H1 (cell line): ENCODE results near the gene GJC2. TPM values are rescaled to one million over a fixed set of nuclear protein-coding genes. Genes with fewer than 3 reads are reported as not detected.

Source experiments
- CTCF ChIA-PET: fragments of 300-600 bp; sonication (Branson Sonifier 250); formaldehyde crosslinking; loops from one replicate; lab custom pipeline; 2021; ENCODE audit not compliant: partially characterized antibody; lab: Charles Lee
- POLR2A ChIA-PET: fragments of 300-600 bp; sonication (Branson Sonifier 250); formaldehyde crosslinking; loops from one replicate; lab custom pipeline; 2021; ENCODE audit warnings: inconsistent platforms; ENCODE audit not compliant: partially characterized antibody; lab: Charles Lee
- DNase-seq, 2 experiments: peaks; one replicate each; pipeline versions ENCODE4 v3.0.0 to v3.0.0-alpha.2; 2010 to 2022; ENCODE audit warnings: low spot score in 2 of 2, low read depth in 1 of 2, mixed read lengths in 1 of 2
- FAIRE-seq: peaks from 2 replicates; lab custom pipeline; 2011; peaks lifted over from hg19 to GRCh38; lab: Jason Lieb, UNC
- H2AFZ ChIP-seq: 2 replicates; pipeline ENCODE4 v1.8.1; 2012; ENCODE audit warnings: low read length, inconsistent platforms
- H2AK5ac ChIP-seq: 2 replicates; pipeline ENCODE4 v1.6.1; 2013; ENCODE audit warnings: low read depth, low read length
- H2BK120ac ChIP-seq: replicated peaks from 2 replicates; pipeline ENCODE3; 2013; ENCODE audit warnings: low read depth, low read length, inconsistent platforms
- H2BK12ac ChIP-seq: 2 replicates; pipeline ENCODE4 v1.6.1; 2013; ENCODE audit warnings: low read depth, low read length
- H2BK15ac ChIP-seq: 2 replicates; pipeline ENCODE4 v1.6.1; 2013; ENCODE audit warnings: low read length
- H2BK20ac ChIP-seq: 2 replicates; pipeline ENCODE4 v1.6.1; 2013; ENCODE audit warnings: low read length
- H2BK5ac ChIP-seq: 2 replicates; pipeline ENCODE4 v1.6.1; 2013; ENCODE audit warnings: low read depth, low read length
- H3K14ac ChIP-seq: 2 replicates; pipeline ENCODE4 v1.6.1; 2013; ENCODE audit warnings: inconsistent platforms; ENCODE audit not compliant: insufficient read length
- H3K18ac ChIP-seq: 2 replicates; pipeline ENCODE4 v1.6.1; 2013; ENCODE audit warnings: low read length; ENCODE audit errors: extremely low read depth
- H3K23ac ChIP-seq: 2 replicates; pipeline ENCODE4 v1.6.1; 2013; ENCODE audit warnings: inconsistent platforms; ENCODE audit not compliant: insufficient read length
- H3K23me2 ChIP-seq: 2 replicates; pipeline ENCODE4 v1.6.1; 2013; ENCODE audit warnings: low read depth, low read length
- H3K27ac ChIP-seq: 2 replicates; pipeline ENCODE4 v1.6.1; 2011; ENCODE audit warnings: low read depth, low read length, inconsistent platforms
- H3K27me3 ChIP-seq, 4 experiments: replicated peaks in 1 of 4; 1 replicate in 1 of 4; 2 replicates in 3 of 4; pipeline versions ENCODE4 v1.6.1 to v1.8.1; 2011 to 2013; ENCODE audit warnings: low read length in 3 of 4, mild to moderate bottlenecking in 3 of 4, inconsistent platforms in 2 of 4, mixed read lengths in 2 of 4, moderate library complexity in 1 of 4; ENCODE audit not compliant: control insufficient read depth in 3 of 4, insufficient read depth in 3 of 4; ENCODE audit errors: extremely low read depth in 1 of 4
- H3K36me3 ChIP-seq, 4 experiments: 2 replicates each; pipeline versions ENCODE4 v1.6.1 to v1.8.1; 2011 to 2013; ENCODE audit warnings: mild to moderate bottlenecking in 4 of 4, low read length in 3 of 4, moderate library complexity in 2 of 4, control low read depth in 1 of 4, inconsistent platforms in 1 of 4; ENCODE audit not compliant: insufficient read depth in 4 of 4, control insufficient read depth in 2 of 4
- H3K4ac ChIP-seq: replicated peaks from 2 replicates; pipeline ENCODE3; 2013; ENCODE audit warnings: low read length, low read depth, mixed read lengths, inconsistent platforms; ENCODE audit not compliant: insufficient read length
- H3K4me1 ChIP-seq, 4 experiments: replicated peaks in 1 of 4; 1 replicate in 1 of 4; 2 replicates in 3 of 4; pipeline versions ENCODE4 v1.6.1 to v1.8.1; 2011 to 2013; ENCODE audit warnings: low read length in 3 of 4, inconsistent platforms in 2 of 4, mixed read lengths in 1 of 4; ENCODE audit not compliant: insufficient read depth in 4 of 4, control insufficient read depth in 3 of 4
- H3K4me2 ChIP-seq, 2 experiments: 2 replicates each; pipeline versions ENCODE4 v1.6.1 to v1.8.1; 2011 to 2013; ENCODE audit warnings: low read depth in 2 of 2, low read length in 2 of 2, control low read depth in 1 of 2, inconsistent platforms in 1 of 2, mild to moderate bottlenecking in 1 of 2; ENCODE audit not compliant: insufficient read depth in 1 of 2
- H3K4me3 ChIP-seq, 4 experiments: fragments of 200-600, 300-600 bp in 1 of 4; sonication (generic), shearing (Covaris generic), sonication (Bioruptor Twin) in 1 of 4; 2 replicates each; pipeline versions ENCODE4 v1.5.1 to v1.8.1; 2011 to 2016; ENCODE audit warnings: low read length in 4 of 4, low read depth in 3 of 4, control low read depth in 2 of 4, inconsistent platforms in 2 of 4, mild to moderate bottlenecking in 2 of 4, mixed read lengths in 1 of 4, moderate library complexity in 1 of 4; ENCODE audit not compliant: insufficient read depth in 2 of 4; ENCODE audit errors: extremely low read depth in 1 of 4
- H3K56ac ChIP-seq: replicated peaks from 2 replicates; pipeline ENCODE3; 2013; ENCODE audit warnings: low read depth, mild to moderate bottlenecking, mixed read lengths, low read length, inconsistent platforms; ENCODE audit not compliant: insufficient read length
- H3K79me1 ChIP-seq: 2 replicates; pipeline ENCODE4 v1.6.1; 2013; ENCODE audit warnings: low read depth, low read length, control low read depth
- H3K79me2 ChIP-seq, 2 experiments: 2 replicates each; pipeline versions ENCODE4 v1.6.1 to v1.8.1; 2012 to 2013; ENCODE audit warnings: low read length in 2 of 2, mild to moderate bottlenecking in 2 of 2, inconsistent platforms in 1 of 2; ENCODE audit not compliant: insufficient read depth in 2 of 2, control insufficient read depth in 1 of 2
- H3K9ac ChIP-seq, 4 experiments: replicated peaks in 1 of 4; 1 replicate in 1 of 4; 2 replicates in 3 of 4; pipeline versions ENCODE4 v1.6.1 to v1.8.1; 2011 to 2013; ENCODE audit warnings: low read depth in 3 of 4, low read length in 3 of 4, control low read depth in 2 of 4, mild to moderate bottlenecking in 2 of 4, moderate library complexity in 2 of 4, inconsistent platforms in 1 of 4; ENCODE audit errors: extremely low read depth in 1 of 4
- H3K9me3 ChIP-seq, 2 experiments: 2 replicates each; pipeline versions ENCODE4 v1.6.1 to v1.8.1; 2012 to 2013; ENCODE audit warnings: mild to moderate bottlenecking in 2 of 2, moderate library complexity in 2 of 2, control low read depth in 1 of 2, inconsistent platforms in 1 of 2, low read depth in 1 of 2, low read length in 1 of 2, mixed read lengths in 1 of 2; ENCODE audit not compliant: insufficient read depth in 2 of 2
- H4K20me1 ChIP-seq, 2 experiments: replicated peaks in 1 of 2; 2 replicates each; pipeline versions ENCODE3 to v1.8.1; 2011 to 2013; ENCODE audit warnings: inconsistent platforms in 2 of 2, low read length in 2 of 2, mild to moderate bottlenecking in 1 of 2; ENCODE audit not compliant: insufficient read depth in 2 of 2, control insufficient read depth in 1 of 2
- H4K5ac ChIP-seq: 2 replicates; pipeline ENCODE4 v1.6.1; 2013; ENCODE audit warnings: low read length, low read depth, mixed read lengths, inconsistent platforms; ENCODE audit not compliant: insufficient read length
- H4K8ac ChIP-seq: 2 replicates; pipeline ENCODE4 v1.8.0; 2013; ENCODE audit warnings: mild to moderate bottlenecking, moderate library complexity, low read length, inconsistent platforms; ENCODE audit not compliant: insufficient read depth; ENCODE audit errors: extremely low read depth
- H4K91ac ChIP-seq: replicated peaks from 2 replicates; pipeline ENCODE3; 2013; ENCODE audit warnings: low read length, mixed read lengths, inconsistent platforms; ENCODE audit not compliant: insufficient read length
- CBX5 ChIP-seq: fragments of 300-800, 300-1000 bp; sonication (generic); IDR thresholded peaks from 2 replicates; pipeline ENCODE4 v1.7.1; 2016; ENCODE audit warnings: antibody characterized with exemption, low read length, low read depth
- CHD1 ChIP-seq: IDR thresholded peaks from 2 replicates; pipeline ENCODE4 v1.6.1; 2012; ENCODE audit warnings: low read depth, low read length, improper control_type of control experiment
- CTBP2 ChIP-seq: IDR thresholded peaks from 2 replicates; pipeline ENCODE4 v1.7.0; 2011; ENCODE audit warnings: borderline replicate concordance, mild to moderate bottlenecking, moderate library complexity, mixed read lengths, low read length; ENCODE audit not compliant: insufficient read depth, insufficient read length
- KDM1A ChIP-seq: fragments of 200-600, 300-600 bp; sonication (generic); IDR thresholded peaks from 2 replicates; pipeline ENCODE4 v1.7.1; 2016; ENCODE audit warnings: mild to moderate bottlenecking, low read length, borderline replicate concordance
- RBBP5 ChIP-seq: IDR thresholded peaks from 2 replicates; pipeline ENCODE4 v1.7.1; 2012; ENCODE audit warnings: low read depth, mild to moderate bottlenecking, inconsistent platforms, low read length, moderate library complexity, borderline replicate concordance
- RFX5 ChIP-seq: IDR thresholded peaks from 2 replicates; pipeline ENCODE4 v1.6.1; 2011; ENCODE audit warnings: low read depth, low read length, improper control_type of control experiment, borderline replicate concordance
- SIRT6 ChIP-seq: IDR thresholded peaks from one replicate; pipeline ENCODE4 v1.7.1; 2012; ENCODE audit warnings: low read length, inconsistent platforms
- SP4 ChIP-seq: IDR thresholded peaks from 2 replicates; pipeline ENCODE4 v1.6.1; 2012; ENCODE audit warnings: low read length, inconsistent platforms
- WGBS, 2 experiments: shearing (Covaris generic) in 1 of 2; methylation state at CpG; one replicate each; pipeline versions ENCODE4 v1.1.6 to v1.1.7; 2013 to 2015; ENCODE audit warnings: low lambda C conversion rate in 2 of 2, mixed read lengths in 2 of 2, inconsistent platforms in 1 of 2, low coverage in 1 of 2, missing lambda C conversion rate in 1 of 2; ENCODE audit not compliant: insufficient replicate concordance in 2 of 2, insufficient coverage in 1 of 2, insufficient read length in 1 of 2; ENCODE audit errors: extremely low coverage in 1 of 2, missing lambda C conversion rate in 1 of 2; 5-methylcytosine and 5-hydroxymethylcytosine counted together
- polyA plus RNA-seq, 7 experiments: library from polyadenylated mRNA; depleted of rRNA in 3 of 7; stranded (reverse) in 5 of 7; unstranded in 2 of 7; fragments of >200 nt in 5 of 7; fragments of 200-250 nt in 2 of 7; gene quantifications; 1 replicate in 5 of 7; 2 replicates in 1 of 7; 4 replicates in 1 of 7; pipeline versions ENCODE4 v1.2.1 to v1.2.3, GENCODE V29; 2011 to 2013; ENCODE audit warnings: missing spikeins in 2 of 7, mixed read lengths in 2 of 7
- total RNA-seq: library from RNA; stranded (reverse); fragmentation: NEBNext Ultra II Directional; extraction: Animal tissue kit (Norgen Biotek cat#: 25700); gene quantifications from 2 replicates; pipeline ENCODE4 v1.2.1, GENCODE V29; 2021

GJC2 gene
- total and polyA plus RNA-seq, 2 of the 8 experiments (the other 6 are each of a cell fraction or from before 2014, with no cell fraction given), result 0.17 to 0.54 TPM

DNA sequence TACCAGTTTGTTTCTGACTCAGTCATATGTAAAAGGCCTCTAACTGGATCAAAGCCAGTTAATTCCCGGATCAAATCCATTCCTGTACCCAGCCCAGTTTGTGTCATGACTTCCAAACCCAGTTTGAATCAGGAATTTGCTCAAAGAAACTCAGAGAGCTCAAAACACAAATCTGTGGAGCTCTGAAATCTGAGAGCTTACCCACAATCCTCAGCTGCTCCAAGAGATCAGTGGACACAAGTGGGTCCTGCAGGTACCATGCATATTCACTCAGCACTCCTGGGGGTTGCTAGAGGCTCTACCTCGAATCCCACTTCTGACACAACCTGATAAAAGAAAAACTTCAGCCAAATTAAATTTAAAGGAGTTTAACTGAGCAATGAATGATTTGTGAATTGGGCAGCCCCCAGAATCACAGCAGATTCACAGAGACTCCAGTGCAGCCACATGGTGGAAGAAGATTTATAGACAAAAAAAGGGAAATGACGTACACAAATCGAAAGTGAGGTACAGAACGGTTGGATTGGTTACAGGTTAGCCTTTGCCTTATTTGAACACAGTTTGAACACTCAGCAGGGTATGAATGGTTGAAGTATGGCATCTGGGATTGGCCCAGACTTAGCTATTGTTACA, 28.8 kb upstream of the GJC2 start:
- no peak overlapping the region for H3K23ac ChIP-seq
- H2BK12ac ChIP-seq, result no peak overlapping the region
- H3K4me2 ChIP-seq, result no peak overlapping the region
- no peak overlapping the region for H2BK20ac ChIP-seq
- H3K27ac ChIP-seq, result no peak overlapping the region
- no peak overlapping the region for H3K4ac ChIP-seq
- H3K79me2 ChIP-seq, result no peaks in the 10 kb centered on the region
- no peak overlapping the region for H4K8ac ChIP-seq
- POLR2A ChIA-PET, result interaction anchor here (0.7 to 2.2 kb wide), 2 partner anchors 11 to 50 kb away, joined by 3 to 9 read pairs; no protein-coding TSS in a partner anchor
- no peaks in the 10 kb centered on the region for H4K20me1 ChIP-seq
- no peak overlapping the region for H3K14ac ChIP-seq
- no peak overlapping the region for H2BK120ac ChIP-seq
- H2AK5ac ChIP-seq, result no peak overlapping the region
- CTCF ChIA-PET, result interaction anchor here (1.0 to 2.5 kb wide), 3 partner anchors 9 to 201 kb away, joined by 3 to 11 read pairs (median 4); no protein-coding TSS in a partner anchor
- H3K9ac ChIP-seq, result no peak overlapping the region
- no peaks in the 10 kb centered on the region for H3K23me2 ChIP-seq
- H3K79me1 ChIP-seq, result no peaks in the 10 kb centered on the region
- no peaks in the 10 kb centered on the region; a peak in 3 of 7 replicates for H3K27me3 ChIP-seq
- no peak overlapping the region for H2BK5ac ChIP-seq
- WGBS, 2 experiments, result 84% methylated on average over 5 of the region's 5 CpGs; no CpG with 5 or more reads in 1 of the 2 experiments
- H4K5ac ChIP-seq, result no peak overlapping the region
- H3K9me3 ChIP-seq, result peaks cover 14 to 19% of the 10 kb centered on the region in 2 experiments
- no peak overlapping the region for H4K91ac ChIP-seq
- no peak overlapping the region for H3K18ac ChIP-seq
- H3K4me3 ChIP-seq, result no peak overlapping the region
- FAIRE-seq (no peak), DNase-seq (no peak)
- H2AFZ ChIP-seq, result no peak overlapping the region
- no peaks in the 10 kb centered on the region for H3K36me3 ChIP-seq
- H3K4me1 ChIP-seq, result no peaks in the 10 kb centered on the region
- no peak overlapping the region for H2BK15ac ChIP-seq
- H3K56ac ChIP-seq, result no peak overlapping the region
- no peak for TF ChIP-seq CTBP2
- no peak for TF ChIP-seq CHD1
- no peak for TF ChIP-seq SIRT6
- TF ChIP-seq CBX5, result no peak
- TF ChIP-seq RFX5, result no peak
- TF ChIP-seq KDM1A, result no peak
- no peak for TF ChIP-seq SP4
- TF ChIP-seq RBBP5, result no peak
